ENCODE results near the gene SEC61B. TPM values are rescaled to one million over a fixed set of nuclear protein-coding genes. Genes with fewer than 3 reads are reported as not detected.

The SEC61B gene
- total and polyA plus RNA-seq, 7 experiments from 2014 or later: 50.4 to 292 (median 75.1) TPM

GRCh38 chr9:99230206-99230605, 8.1 kb downstream of the SEC61B start:
- Histone ChIP-seq H3K4me3 (ENCODE audit: low read length) (no peak overlapping the region), H3K36me3 (ENCODE audit: control insufficient read depth in 2 of 3, insufficient read depth in 3 of 3, low read length in 3 of 3) (peaks cover 5 to 49% (median 10%) of the 10 kb centered on the region in 3 experiments), H3K9me3 (ENCODE audit: control insufficient read depth in 2 of 3, low read length in 3 of 3) (no peaks in the 10 kb centered on the region), H3K4me1 (ENCODE audit: control insufficient read depth in 2 of 2, insufficient read depth in 2 of 2, low read length in 2 of 2) (no peaks in the 10 kb centered on the region), H3K27me3 (ENCODE audit: control insufficient read depth in 2 of 2, insufficient read depth in 2 of 2, low read length in 2 of 2) (no peaks in the 10 kb centered on the region), H3K27ac (ENCODE audit: low read depth, low read length) (no peak overlapping the region)
- Mint-ChIP-seq H3K27ac (no peak overlapping the region), H3K27me3 (no peaks in the 10 kb centered on the region), H3K36me3 (peaks cover 7 to 30% (median 23%) of the 10 kb centered on the region in 5 donors), H3K4me1 (peaks cover 8 to 24% (median 12%) of the 10 kb centered on the region in 7 donors), H3K9me3 (no peaks in the 10 kb centered on the region), H3K4me3 (no peak overlapping the region)
- CTCF ChIA-PET: no interaction called here
- ATAC-seq: no peak
- POLR2A ChIA-PET: no interaction called here
- DNase-seq: no peak
- intact Hi-C loops (cut with micrococcal nuclease): no loop called here

GRCh38 chr9:99231711-99232110, 9.6 kb downstream of the SEC61B start:
- Histone ChIP-seq H3K4me3 (ENCODE audit: low read length) (no peak overlapping the region), H3K9me3 (ENCODE audit: control insufficient read depth in 2 of 3, low read length in 3 of 3) (no peaks in the 10 kb centered on the region), H3K27ac (ENCODE audit: low read depth, low read length) (no peak overlapping the region), H3K27me3 (ENCODE audit: control insufficient read depth in 2 of 2, insufficient read depth in 2 of 2, low read length in 2 of 2) (no peaks in the 10 kb centered on the region), H3K4me1 (ENCODE audit: control insufficient read depth in 2 of 2, insufficient read depth in 2 of 2, low read length in 2 of 2) (no peaks in the 10 kb centered on the region), H3K36me3 (ENCODE audit: control insufficient read depth in 2 of 3, insufficient read depth in 3 of 3, low read length in 3 of 3) (peaks cover 5 to 45% (median 10%) of the 10 kb centered on the region in 3 experiments)
- no peak overlapping the region for H3K4me3 Mint-ChIP-seq
- intact Hi-C loops (cut with micrococcal nuclease): no loop called here
- H3K4me1 Mint-ChIP-seq: peaks cover 1 to 17% (median 5%) of the 10 kb centered on the region in 7 donors
- ATAC-seq (peak; percentile 57), DNase-seq (peak in 2 of 9 donors; percentile 5 to 46)
- ChIA-PET POLR2A (interaction anchor here (0.6 to 2.1 kb wide), 3 partner anchors 10 to 818 kb away, joined by 3 to 10 read pairs (median 4); partner anchors contain the start of genes ALG2 and SEC61B), CTCF (interaction anchor here (0.6 to 1.6 kb wide), 4 partner anchors 10 to 102 kb away, joined by 3 to 6 read pairs (median 3); partner anchors contain the start of genes ALG2 and SEC61B)
- peak overlapping the region in 2 of 9 donors; percentile 43 for H3K27ac Mint-ChIP-seq
- H3K36me3 Mint-ChIP-seq: peaks cover 7 to 30% (median 22%) of the 10 kb centered on the region in 5 donors
- no peaks in the 10 kb centered on the region for H3K27me3 Mint-ChIP-seq
- H3K9me3 Mint-ChIP-seq: no peaks in the 10 kb centered on the region

- Histone ChIP-seq H3K9me3 (ENCODE audit: control insufficient read depth in 2 of 3, low read length in 3 of 3) (no peaks in the 10 kb centered on the region), H3K4me1 (ENCODE audit: control insufficient read depth in 2 of 2, insufficient read depth in 2 of 2, low read length in 2 of 2) (no peaks in the 10 kb centered on the region), H3K4me3 (ENCODE audit: low read length) (no peak overlapping the region), H3K27ac (ENCODE audit: low read depth, low read length) (no peak overlapping the region), H3K27me3 (ENCODE audit: control insufficient read depth in 2 of 2, insufficient read depth in 2 of 2, low read length in 2 of 2) (no peaks in the 10 kb centered on the region), H3K36me3 (ENCODE audit: control insufficient read depth in 2 of 3, insufficient read depth in 3 of 3, low read length in 3 of 3) (peaks cover 0 to 35% (median 5%) of the 10 kb centered on the region in 3 experiments)
- POLR2A ChIA-PET: no interaction called here
- peaks cover 0 to 14% (median 0%) of the 10 kb centered on the region in 7 donors for H3K4me1 Mint-ChIP-seq
- no peaks in the 10 kb centered on the region for H3K27me3 Mint-ChIP-seq
- no peak for ATAC-seq
- H3K27ac Mint-ChIP-seq: no peak overlapping the region
- no peak overlapping the region for H3K4me3 Mint-ChIP-seq
- H3K9me3 Mint-ChIP-seq: peaks cover 0 to 1% (median 0%) of the 10 kb centered on the region in 11 donors
- intact Hi-C loops (cut with micrococcal nuclease): no loop called here
- CTCF ChIA-PET: interaction anchor here (0.5 to 0.9 kb wide), 2 partner anchors 50 to 1013 kb away, joined by 3 to 5 read pairs; no protein-coding TSS in a partner anchor
- H3K36me3 Mint-ChIP-seq: peaks cover 0 to 42% (median 26%) of the 10 kb centered on the region in 5 donors
- no peak for DNase-seq
Observed at GRCh38 chr9:99234618-99235017, 12.5 kb downstream of the SEC61B start.

- Histone ChIP-seq H3K27me3 (ENCODE audit: control insufficient read depth in 2 of 2, insufficient read depth in 2 of 2, low read length in 2 of 2) (no peaks in the 10 kb centered on the region), H3K27ac (ENCODE audit: low read depth, low read length) (no peak overlapping the region), H3K9me3 (ENCODE audit: control insufficient read depth in 2 of 3, low read length in 3 of 3) (no peaks in the 10 kb centered on the region), H3K4me3 (ENCODE audit: low read length) (no peak overlapping the region), H3K4me1 (ENCODE audit: control insufficient read depth in 2 of 2, insufficient read depth in 2 of 2, low read length in 2 of 2) (no peaks in the 10 kb centered on the region), H3K36me3 (ENCODE audit: control insufficient read depth in 2 of 3, insufficient read depth in 3 of 3, low read length in 3 of 3) (peaks cover 0 to 33% (median 5%) of the 10 kb centered on the region in 3 experiments)
- CTCF ChIA-PET: no interaction called here
- no peaks in the 10 kb centered on the region for H3K27me3 Mint-ChIP-seq
- DNase-seq: no peak
- H3K27ac Mint-ChIP-seq: no peak overlapping the region
- H3K4me3 Mint-ChIP-seq: no peak overlapping the region
- intact Hi-C loops (cut with micrococcal nuclease): no loop called here
- no peak for ATAC-seq
- peaks cover 0 to 14% (median 0%) of the 10 kb centered on the region in 7 donors for H3K4me1 Mint-ChIP-seq
- H3K36me3 Mint-ChIP-seq: peaks cover 0 to 46% (median 30%) of the 10 kb centered on the region in 5 donors
- POLR2A ChIA-PET: no interaction called here
- H3K9me3 Mint-ChIP-seq: peaks cover 0 to 1% (median 0%) of the 10 kb centered on the region in 11 donors
Observed at GRCh38 chr9:99235069-99235468, 13.0 kb downstream of the SEC61B start.

GRCh38 chr9:99235926-99236634, 14.0 kb downstream of the SEC61B start:
- Histone ChIP-seq H3K9me3 (ENCODE audit: control insufficient read depth in 2 of 3, low read length in 3 of 3) (no peaks in the 10 kb centered on the region), H3K36me3 (ENCODE audit: control insufficient read depth in 2 of 3, insufficient read depth in 3 of 3, low read length in 3 of 3) (peaks cover 0 to 23% (median under 1%) of the 10 kb centered on the region in 3 experiments), H3K4me3 (ENCODE audit: low read length) (no peak overlapping the region), H3K27me3 (ENCODE audit: control insufficient read depth in 2 of 2, insufficient read depth in 2 of 2, low read length in 2 of 2) (no peaks in the 10 kb centered on the region), H3K27ac (ENCODE audit: low read depth, low read length) (no peak overlapping the region), H3K4me1 (ENCODE audit: control insufficient read depth in 2 of 2, insufficient read depth in 2 of 2, low read length in 2 of 2) (no peaks in the 10 kb centered on the region)
- Mint-ChIP-seq H3K27me3 (no peaks in the 10 kb centered on the region), H3K9me3 (peaks cover 0 to 1% (median 0%) of the 10 kb centered on the region in 11 donors), H3K36me3 (peaks cover 3 to 43% (median 27%) of the 10 kb centered on the region in 5 donors), H3K4me1 (peaks cover 0 to 14% (median 0%) of the 10 kb centered on the region in 7 donors), H3K27ac (peak overlapping the region in 6 of 9 donors; percentile 3 to 76 (median 26)), H3K4me3 (peak overlapping the region in 1 of 10 donors; percentile 29)
- ChIA-PET CTCF (no interaction called here), POLR2A (no interaction called here)
- intact Hi-C loops (cut with micrococcal nuclease): loop anchor here in 1 of 2 donors (2.0 kb wide), 1 partner anchor 19 kb away; no protein-coding TSS in a partner anchor
- DNase-seq (no peak), ATAC-seq (peak; percentile 73)

GRCh38 chr9:99237356-99237755, 15.3 kb downstream of the SEC61B start:
- no peak for ATAC-seq
- ChIA-PET CTCF (no interaction called here), POLR2A (no interaction called here)
- no peak for DNase-seq
- no peaks in the 10 kb centered on the region for H3K27me3 Mint-ChIP-seq
- H3K4me3 ChIP-seq (ENCODE audit: low read length): no peak overlapping the region
- H3K9me3 Mint-ChIP-seq: peaks cover 0 to 4% (median 0%) of the 10 kb centered on the region in 11 donors
- intact Hi-C loops (cut with micrococcal nuclease): loop anchor here in 1 of 2 donors (2.0 kb wide), 1 partner anchor 17 kb away; no protein-coding TSS in a partner anchor
- H3K9me3 ChIP-seq (ENCODE audit: control insufficient read depth in 2 of 3, low read length in 3 of 3): no peaks in the 10 kb centered on the region
- no peaks in the 10 kb centered on the region for H3K27me3 ChIP-seq (ENCODE audit: control insufficient read depth in 2 of 2, insufficient read depth in 2 of 2, low read length in 2 of 2)
- peaks cover 3 to 47% (median 35%) of the 10 kb centered on the region in 5 donors for H3K36me3 Mint-ChIP-seq
- no peak overlapping the region for H3K4me3 Mint-ChIP-seq
- no peak overlapping the region for H3K27ac ChIP-seq (ENCODE audit: low read depth, low read length)
- no peaks in the 10 kb centered on the region for H3K4me1 ChIP-seq (ENCODE audit: control insufficient read depth in 2 of 2, insufficient read depth in 2 of 2, low read length in 2 of 2)
- peak overlapping the region in 1 of 9 donors; percentile 52 for H3K27ac Mint-ChIP-seq
- H3K36me3 ChIP-seq (ENCODE audit: control insufficient read depth in 2 of 3, insufficient read depth in 3 of 3, low read length in 3 of 3): peaks cover 0 to 17% (median 0%) of the 10 kb centered on the region in 3 experiments
- peaks cover 0 to 11% (median 0%) of the 10 kb centered on the region in 7 donors for H3K4me1 Mint-ChIP-seq
